GM12878 (cell line): ENCODE data around the gene CD84. TPM values are rescaled to one million over a fixed set of nuclear protein-coding genes. Genes with fewer than 3 reads are reported as not detected.
"Not testable (repeated sequence)": the region's sequence is repeated elsewhere in the genome, so short reads cannot be mapped to it uniquely, and the experiment has no call there.

Experiments
- ATAC-seq: fragments of 200-7000 bp; cut with Tn5 transposase; 3 replicates; pipeline ENCODE4 v1.9.1; 2020; ENCODE audit warnings: mild to moderate bottlenecking, moderate library complexity
- BruUV-seq: library from RNA; stranded (reverse); fragments of 400-500 nt; replicated peaks from 2 replicates; lab custom pipeline; 2021; lab: Mats Ljungman, UMichigan
- CTCF ChIA-PET: fragments of 300-600 bp; sonication (Branson Sonifier 250); formaldehyde crosslinking; extraction: SDS; loops from one replicate; lab custom pipeline; 2021; ENCODE audit warnings: inconsistent platforms; lab: Yijun Ruan, JAX
- POLR2A ChIA-PET: fragments of 350-600 bp; formaldehyde crosslinking; extraction: SDS; loops from one replicate; lab custom pipeline; 2021; ENCODE audit warnings: inconsistent platforms; lab: Charles Lee
- RAD21 ChIA-PET: fragments of 300-600 bp; sonication (Branson Sonifier 250); formaldehyde crosslinking; loops from one replicate; lab custom pipeline; 2023; ENCODE audit warnings: antibody characterized with exemption; ENCODE audit not compliant: unreplicated experiment; lab: Charles Lee
- SMC1A ChIA-PET: fragments of 300-600 bp; sonication (Branson Sonifier 250); formaldehyde crosslinking; loops from one replicate; lab custom pipeline; 2023; ENCODE audit not compliant: unreplicated experiment, uncharacterized antibody; lab: Charles Lee
- DNase-seq: peaks from one replicate; pipeline ENCODE4 v3.0.0-alpha.2; 2011; ENCODE audit warnings: low read depth, low spot score
- FAIRE-seq: peaks from 3 replicates; lab custom pipeline; 2011; peaks lifted over from hg19 to GRCh38; lab: Jason Lieb, UNC
- H2AFZ ChIP-seq: 2 replicates; pipeline ENCODE4 v1.6.0; 2011; ENCODE audit warnings: low read depth, low read length, control low read depth; ENCODE audit not compliant: control insufficient read depth
- H3K27ac ChIP-seq: 2 replicates; pipeline ENCODE4 v1.5.1; 2011; ENCODE audit warnings: control low read depth; ENCODE audit not compliant: control insufficient read depth, insufficient read depth
- H3K27me3 ChIP-seq, 2 experiments: replicated peaks in 1 of 2; 2 replicates each; pipeline versions ENCODE4 v1.6.0 to v1.6.1; 2011; ENCODE audit warnings: low read length in 1 of 2; ENCODE audit not compliant: control insufficient read depth in 2 of 2, insufficient read depth in 2 of 2
- H3K36me3 ChIP-seq, 2 experiments: 2 replicates each; pipeline ENCODE4 v1.5.1; 2011; ENCODE audit warnings: low read length in 1 of 2; ENCODE audit not compliant: control insufficient read depth in 2 of 2, insufficient read depth in 2 of 2
- H3K4me1 ChIP-seq: 2 replicates; pipeline ENCODE4 v1.6.1; 2011; ENCODE audit warnings: mild to moderate bottlenecking, low read length, moderate library complexity, mixed read lengths; ENCODE audit not compliant: control insufficient read depth, insufficient read depth
- H3K4me2 ChIP-seq: 2 replicates; pipeline ENCODE4 v1.6.0; 2011; ENCODE audit warnings: control low read depth; ENCODE audit not compliant: control insufficient read depth, insufficient read depth
- H3K4me3 ChIP-seq: fragments of 200-600 bp; sonication (generic); 2 replicates; pipeline ENCODE4 v1.5.1; 2016
- H3K79me2 ChIP-seq: 2 replicates; pipeline ENCODE4 v1.6.0; 2011; ENCODE audit warnings: low read length; ENCODE audit not compliant: control insufficient read depth, insufficient read depth
- H3K9ac ChIP-seq: 2 replicates; pipeline ENCODE4 v1.8.0; 2011; ENCODE audit warnings: low read length, control low read depth, mixed read lengths; ENCODE audit not compliant: control insufficient read depth, insufficient read depth
- H3K9me3 ChIP-seq: replicated peaks from 3 replicates; pipeline ENCODE4 v1.5.1; 2011; ENCODE audit warnings: mild to moderate bottlenecking, low read length; ENCODE audit not compliant: control insufficient read depth, insufficient read depth
- H4K20me1 ChIP-seq: 2 replicates; pipeline ENCODE4 v1.6.0; 2011; ENCODE audit not compliant: control insufficient read depth, insufficient read depth
- ATF2 ChIP-seq: IDR thresholded peaks from 2 replicates; pipeline ENCODE4 v1.6.1; 2012; ENCODE audit warnings: low read length, inconsistent platforms
- FOS ChIP-seq: IDR thresholded peaks from 3 replicates; pipeline ENCODE4 v1.6.1; 2011; ENCODE audit warnings: borderline replicate concordance; ENCODE audit not compliant: insufficient read length; ENCODE audit errors: extremely low read depth
- HDGF ChIP-seq: fragments of 450-650 bp; IDR thresholded peaks from 2 replicates; pipeline ENCODE4 v1.6.1; 2016; ENCODE audit warnings: antibody characterized with exemption
- IKZF1 ChIP-seq: fragments of 450-650 bp; conservative IDR thresholded peaks from 2 replicates; pipeline ENCODE4 v1.6.1; 2017; ENCODE audit warnings: antibody characterized with exemption, mild to moderate bottlenecking
- IKZF2 ChIP-seq, 2 experiments: fragments of 450-650 bp; IDR thresholded peaks; 2 replicates each; pipeline ENCODE4 v1.6.1; 2017; ENCODE audit warnings: mild to moderate bottlenecking in 2 of 2, moderate library complexity in 2 of 2
- KAT2A ChIP-seq: conservative IDR thresholded peaks from 2 replicates; pipeline ENCODE4 v1.6.1; 2011; ENCODE audit warnings: low read depth, low read length; ENCODE audit not compliant: control insufficient read depth
- MEF2B ChIP-seq: fragments of 450-650 bp; IDR thresholded peaks from 2 replicates; pipeline ENCODE4 v1.6.1; 2018; ENCODE audit warnings: mild to moderate bottlenecking, moderate library complexity; ENCODE audit not compliant: partially characterized antibody, poor library complexity, severe bottlenecking
- MXI1 ChIP-seq: fragments of 150-350 bp; IDR thresholded peaks from 2 replicates; pipeline ENCODE4 v1.6.1; 2011; ENCODE audit warnings: low read depth, mild to moderate bottlenecking, inconsistent platforms, low read length, improper control_type of control experiment
- POLR2AphosphoS2 ChIP-seq: IDR thresholded peaks from 2 replicates; pipeline ENCODE4 v1.6.1; 2011; ENCODE audit warnings: low read depth, mild to moderate bottlenecking, low read length, improper control_type of control experiment, moderate library complexity
- RBBP5 ChIP-seq: fragments of 200-600 bp; sonication (generic); conservative IDR thresholded peaks from 2 replicates; pipeline ENCODE4 v1.6.1; 2016
- SREBF2 ChIP-seq: IDR thresholded peaks from 2 replicates; pipeline ENCODE4 v1.6.1; 2012; ENCODE audit warnings: mild to moderate bottlenecking, low read length
- ZBTB40 ChIP-seq: fragments of 450-650 bp; IDR thresholded peaks from 2 replicates; pipeline ENCODE4 v1.6.1; 2016; ENCODE audit warnings: mild to moderate bottlenecking, moderate library complexity, borderline replicate concordance
- WGBS: methylation state at CpG from one replicate; pipeline ENCODE4 v1.1.6; 2016; ENCODE audit warnings: low lambda C conversion rate; ENCODE audit not compliant: insufficient replicate concordance, insufficient coverage; ENCODE audit errors: missing lambda C conversion rate; 5-methylcytosine and 5-hydroxymethylcytosine counted together
- in situ Hi-C: fragments of 300-500 bp; cut with MboI; formaldehyde crosslinking; loops from 9 replicates; pipeline ENCODE4 v1.14.3; 2018; ENCODE audit warnings: mixed read lengths
- intact Hi-C: fragments of 100-400 bp; cut with micrococcal nuclease; formaldehyde crosslinking; loops from one replicate; pipeline ENCODE4 v1.14.2; 2022; ENCODE audit not compliant: unreplicated experiment
- polyA plus RNA-seq, 11 experiments: library from polyadenylated mRNA; depleted of rRNA in 4 of 11; unstranded in 6 of 11; stranded (reverse) in 5 of 11; fragments of >200 nt; fragmentation: Nextera tagmentation in 4 of 11; fragmentation: Illumina TruSeq in 1 of 11; extraction: Ambion mirVana in 4 of 11; extraction: Trizol in 1 of 11; gene quantifications; 1 replicate in 1 of 11; 2 replicates in 10 of 11; pipeline versions ENCODE4 v1.2.1 to v1.2.3, GENCODE V29; 2011 to 2016; ENCODE audit warnings: inconsistent platforms in 2 of 11, missing spikeins in 2 of 11, low read depth in 1 of 11
- total RNA-seq, 4 experiments: library from RNA; depleted of rRNA in 3 of 4; stranded (reverse); fragments of >200 nt in 3 of 4; fragmentation: Illumina TruSeq in 1 of 4; extraction: Trizol in 1 of 4; gene quantifications; 2 replicates each; pipeline versions ENCODE4 v1.2.1 to v1.2.3, GENCODE V29; 2013 to 2021
- TF ChIP-seq, protein P1 (sequence below): fragments of 450-650 bp; formaldehyde crosslinking; IDR thresholded peaks from 2 replicates; pipeline ENCODE4 v1.5.0; 2022; ENCODE audit warnings: mild to moderate bottlenecking, missing genetic modification characterization

The CD84 gene
- total and polyA plus RNA-seq, 10 of the 15 experiments (the other 5 are each of a cell fraction or from before 2014, with no cell fraction given), result 3.4 to 20.3 (median 11.7) TPM

DNA sequence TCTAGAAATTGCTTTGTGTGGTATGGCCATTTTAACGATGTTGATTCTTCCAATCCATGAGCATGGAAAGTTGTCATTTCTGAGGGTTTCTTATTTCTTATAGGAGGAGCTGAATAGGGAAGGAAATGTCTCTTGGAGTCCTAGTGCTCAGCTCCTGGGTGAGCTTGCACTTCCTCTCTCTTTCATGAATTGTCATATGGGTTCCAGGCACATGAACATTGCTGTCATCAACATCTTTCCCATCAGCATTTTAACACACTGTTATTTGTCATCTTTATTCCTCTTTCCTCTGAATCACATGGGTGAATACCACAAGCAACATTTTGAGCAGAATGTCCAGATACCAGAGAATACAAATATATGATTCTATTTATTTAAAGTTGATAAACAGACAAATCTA lies 79.7 kb downstream of the CD84 start (continued):
- TF ChIP-seq ZBTB40, result no peak
- no peak for TF ChIP-seq RBBP5
- TF ChIP-seq SREBF2, result no peak
- no peak for TF ChIP-seq HDGF
- TF ChIP-seq ATF2, result no peak
- TF ChIP-seq IKZF1, result no peak
- no peak for TF ChIP-seq IKZF2 (IDR thresholded peaks at IDR 0.05)
- TF ChIP-seq POLR2AphosphoS2, result no peak
- no peak for TF ChIP-seq MEF2B
- TF ChIP-seq, protein P1, sequence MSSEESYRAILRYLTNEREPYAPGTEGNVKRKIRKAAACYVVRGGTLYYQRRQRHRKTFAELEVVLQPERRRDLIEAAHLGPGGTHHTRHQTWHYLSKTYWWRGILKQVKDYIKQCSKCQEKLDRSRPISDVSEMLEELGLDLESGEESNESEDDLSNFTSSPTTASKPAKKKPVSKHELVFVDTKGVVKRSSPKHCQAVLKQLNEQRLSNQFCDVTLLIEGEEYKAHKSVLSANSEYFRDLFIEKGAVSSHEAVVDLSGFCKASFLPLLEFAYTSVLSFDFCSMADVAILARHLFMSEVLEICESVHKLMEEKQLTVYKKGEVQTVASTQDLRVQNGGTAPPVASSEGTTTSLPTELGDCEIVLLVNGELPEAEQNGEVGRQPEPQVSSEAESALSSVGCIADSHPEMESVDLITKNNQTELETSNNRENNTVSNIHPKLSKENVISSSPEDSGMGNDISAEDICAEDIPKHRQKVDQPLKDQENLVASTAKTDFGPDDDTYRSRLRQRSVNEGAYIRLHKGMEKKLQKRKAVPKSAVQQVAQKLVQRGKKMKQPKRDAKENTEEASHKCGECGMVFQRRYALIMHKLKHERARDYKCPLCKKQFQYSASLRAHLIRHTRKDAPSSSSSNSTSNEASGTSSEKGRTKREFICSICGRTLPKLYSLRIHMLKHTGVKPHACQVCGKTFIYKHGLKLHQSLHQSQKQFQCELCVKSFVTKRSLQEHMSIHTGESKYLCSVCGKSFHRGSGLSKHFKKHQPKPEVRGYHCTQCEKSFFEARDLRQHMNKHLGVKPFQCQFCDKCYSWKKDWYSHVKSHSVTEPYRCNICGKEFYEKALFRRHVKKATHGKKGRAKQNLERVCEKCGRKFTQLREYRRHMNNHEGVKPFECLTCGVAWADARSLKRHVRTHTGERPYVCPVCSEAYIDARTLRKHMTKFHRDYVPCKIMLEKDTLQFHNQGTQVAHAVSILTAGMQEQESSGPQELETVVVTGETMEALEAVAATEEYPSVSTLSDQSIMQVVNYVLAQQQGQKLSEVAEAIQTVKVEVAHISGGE (CRISPR knock-in tag), result no peak
- no peak for TF ChIP-seq KAT2A
- TF ChIP-seq MXI1, result no peak
- TF ChIP-seq FOS, result no peak

DNA sequence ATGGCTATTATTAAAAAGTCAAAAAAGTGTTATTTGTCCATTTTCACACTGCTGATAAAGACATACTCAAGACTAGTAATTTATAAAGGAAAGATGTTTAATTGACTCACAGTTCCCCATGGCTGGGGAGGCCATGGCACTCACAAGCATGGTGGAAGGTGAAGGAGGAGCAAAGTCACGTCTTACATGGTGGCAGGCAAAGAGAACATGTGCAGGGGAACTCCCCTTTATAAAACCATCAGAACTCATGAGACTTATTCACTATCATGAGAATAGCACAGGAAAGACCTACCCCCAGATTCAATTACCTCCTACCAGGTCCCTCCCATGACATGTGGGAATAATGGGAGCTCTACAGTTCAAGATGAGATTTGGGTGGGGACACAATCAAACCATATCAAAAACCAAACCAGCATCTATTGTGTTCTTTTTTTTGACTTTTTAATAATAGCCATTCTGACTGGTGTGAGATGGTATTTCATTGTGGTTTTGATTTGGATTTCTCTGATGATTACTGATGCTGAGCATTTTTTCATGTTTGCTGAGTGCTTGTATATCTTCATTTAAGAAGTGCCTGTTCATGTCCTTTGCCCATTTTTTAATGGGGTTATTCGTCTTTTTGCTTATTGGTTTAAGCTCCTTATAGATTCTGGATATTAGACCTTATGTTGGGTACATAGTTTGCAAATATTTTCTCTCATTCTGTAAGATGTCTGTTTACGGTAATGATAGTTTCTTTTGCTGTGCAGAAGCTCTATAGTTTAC lies 80.8 kb downstream of the CD84 start:
- intact Hi-C loops, DNase-seq, H2AFZ ChIP-seq, in situ Hi-C loops, H3K27ac ChIP-seq, H3K27me3 ChIP-seq, FAIRE-seq, H3K4me3 ChIP-seq, BruUV-seq, H4K20me1 ChIP-seq, ATAC-seq, H3K4me2 ChIP-seq, H3K4me1 ChIP-seq, H3K9ac ChIP-seq: not testable (repeated sequence)
- ChIA-PET POLR2A (interaction anchor here (0.6 to 1.0 kb wide), 2 partner anchors 13 to 31 kb away, joined by 4 read pairs; no protein-coding TSS in a partner anchor), RAD21 (interaction anchor here (0.9 kb wide), 1 partner anchor 17 kb away, joined by 3 read pairs; no protein-coding TSS in a partner anchor), CTCF (interaction anchor here (0.8 kb wide), 1 partner anchor 16 kb away, joined by 3 read pairs; no protein-coding TSS in a partner anchor), SMC1A (interaction anchor here (0.7 to 5.5 kb wide), 10 partner anchors 9 to 82 kb away, joined by 3 to 22 read pairs (median 3); no protein-coding TSS in a partner anchor)
- Histone ChIP-seq H3K36me3 (peaks cover 0 to 20% of the 10 kb centered on the region in 2 experiments; a peak in 3 of 4 replicates), H3K79me2 (peaks cover 15% of the 10 kb centered on the region), H3K9me3 (peaks cover 25% of the 10 kb centered on the region)
- 98% methylated on average over 3 of the region's 3 CpGs for WGBS
